GM12878 (cell line): ENCODE data around the gene MICALL2. TPM values are rescaled to one million over a fixed set of nuclear protein-coding genes. Genes with fewer than 3 reads are reported as not detected.

Source experiments
- ASH2L ChIP-seq: fragments of 300-600, 200-600 bp; sonication (generic); IDR thresholded peaks from 2 replicates; pipeline ENCODE4 v1.6.1; 2017; ENCODE audit warnings: low read depth, mild to moderate bottlenecking, borderline replicate concordance
- CREM ChIP-seq: IDR thresholded peaks from 2 replicates; pipeline ENCODE4 v1.6.1; 2014; ENCODE audit warnings: antibody characterized with exemption, low read depth
- ELK1 ChIP-seq: IDR thresholded peaks from 2 replicates; pipeline ENCODE4 v1.6.1; 2012; ENCODE audit warnings: low read depth, low read length, improper control_type of control experiment
- IRF3 ChIP-seq: fragments of 450-650 bp; IDR thresholded peaks from 2 replicates; pipeline ENCODE4 v1.6.1; 2014; ENCODE audit warnings: mild to moderate bottlenecking
- MXI1 ChIP-seq: fragments of 150-350 bp; IDR thresholded peaks from 2 replicates; pipeline ENCODE4 v1.6.1; 2011; ENCODE audit warnings: low read depth, mild to moderate bottlenecking, inconsistent platforms, low read length, improper control_type of control experiment
- NRF1 ChIP-seq: conservative IDR thresholded peaks from 2 replicates; pipeline ENCODE4 v1.6.1; 2011; ENCODE audit warnings: mild to moderate bottlenecking, low read depth, low read length, improper control_type of control experiment
- POU2F2 ChIP-seq: IDR thresholded peaks from 3 replicates; pipeline ENCODE4 v1.6.1; 2011; ENCODE audit warnings: low read depth, mild to moderate bottlenecking, low read length, borderline replicate concordance
- RBBP5 ChIP-seq: fragments of 200-600 bp; sonication (generic); conservative IDR thresholded peaks from 2 replicates; pipeline ENCODE4 v1.6.1; 2016
- RCOR1 ChIP-seq: conservative IDR thresholded peaks from 2 replicates; pipeline ENCODE4 v1.6.1; 2012; ENCODE audit warnings: low read depth, low read length, improper control_type of control experiment
- REST ChIP-seq: IDR thresholded peaks from 2 replicates; pipeline ENCODE4 v1.6.1; 2012; ENCODE audit warnings: mild to moderate bottlenecking, low read depth, low read length
- SMAD5 ChIP-seq: IDR thresholded peaks from 2 replicates; pipeline ENCODE4 v1.6.1; 2016; ENCODE audit warnings: antibody characterized with exemption, low read depth
- SMARCA5 ChIP-seq: fragments of 450-650 bp; IDR thresholded peaks from 2 replicates; pipeline ENCODE4 v1.6.1; 2017; ENCODE audit warnings: mild to moderate bottlenecking
- ZBTB11 ChIP-seq: fragments of 450-650 bp; formaldehyde crosslinking; IDR thresholded peaks from 2 replicates; pipeline ENCODE4 v1.5.0; 2022; ENCODE audit warnings: mild to moderate bottlenecking, missing genetic modification characterization
- ZNF207 ChIP-seq: fragments of 450-650 bp; IDR thresholded peaks from 2 replicates; pipeline ENCODE4 v1.6.1; 2014; ENCODE audit warnings: antibody characterized with exemption, mild to moderate bottlenecking, borderline replicate concordance
- polyA plus RNA-seq, 11 experiments: library from polyadenylated mRNA; depleted of rRNA in 4 of 11; unstranded in 6 of 11; stranded (reverse) in 5 of 11; fragments of >200 nt; fragmentation: Nextera tagmentation in 4 of 11; fragmentation: Illumina TruSeq in 1 of 11; extraction: Ambion mirVana in 4 of 11; extraction: Trizol in 1 of 11; gene quantifications; 1 replicate in 1 of 11; 2 replicates in 10 of 11; pipeline versions ENCODE4 v1.2.1 to v1.2.3, GENCODE V29; 2011 to 2016; ENCODE audit warnings: inconsistent platforms in 2 of 11, missing spikeins in 2 of 11, low read depth in 1 of 11
- total RNA-seq, 4 experiments: library from RNA; depleted of rRNA in 3 of 4; stranded (reverse); fragments of >200 nt in 3 of 4; fragmentation: Illumina TruSeq in 1 of 4; extraction: Trizol in 1 of 4; gene quantifications; 2 replicates each; pipeline versions ENCODE4 v1.2.1 to v1.2.3, GENCODE V29; 2013 to 2021

MICALL2 gene
- total and polyA plus RNA-seq, 10 of the 15 experiments (the other 5 are each of a cell fraction or from before 2014, with no cell fraction given): 0.04 to 1.7 (median 0.83) TPM; not detected in 3

- peak; percentile 94 for TF ChIP-seq SMARCA5
- TF ChIP-seq CREM: peak; percentile 52; the same call in 1 of the 2 replicates
- peak; percentile 84 for TF ChIP-seq ELK1
- no peak for TF ChIP-seq RBBP5
- peak; percentile 87; the same call in 1 of the 2 replicates for TF ChIP-seq ASH2L
- 0 out of 2 replicates have a peak, but pooled peaks have one; percentile 10 for TF ChIP-seq NRF1
- no peak for TF ChIP-seq IRF3
- peak; percentile 91 for TF ChIP-seq MXI1
- peak; percentile 98 for TF ChIP-seq ZNF207
- TF ChIP-seq POU2F2: 0 out of 3 replicates have a peak, but pooled peaks have one; percentile 66
- no peak for TF ChIP-seq SMAD5
- no peak for TF ChIP-seq REST
- 0 out of 2 replicates have a peak, but pooled peaks have one; percentile 37 for TF ChIP-seq RCOR1
- no peak for TF ChIP-seq ZBTB11 (CRISPR knock-in tag)
These were observed 44.8 kb upstream of the MICALL2 start, which contains the start of gene INTS1 (continued) for GRCh38 chr7:1503816-1504775.
